Ishikawa (cell line): ENCODE results near the gene GPR153.

Experiments
- CREB1 ChIP-seq: IDR thresholded peaks from 2 replicates; pipeline ENCODE4 v1.6.1; 2012; ENCODE audit warnings: low read depth
- EP300 ChIP-seq: IDR thresholded peaks from 2 replicates; pipeline ENCODE4 v1.6.1; 2012; ENCODE audit warnings: borderline replicate concordance
- FOXM1 ChIP-seq: IDR thresholded peaks from 2 replicates; pipeline ENCODE4 v1.6.1; 2012; ENCODE audit warnings: low read depth, borderline replicate concordance
- MAX ChIP-seq: IDR thresholded peaks from 2 replicates; pipeline ENCODE4 v1.6.1; 2012
- RAD21 ChIP-seq: IDR thresholded peaks from 2 replicates; pipeline ENCODE4 v1.6.1; 2012; ENCODE audit warnings: low read depth
- REST ChIP-seq: IDR thresholded peaks from 2 replicates; pipeline ENCODE4 v1.6.1; 2012; ENCODE audit warnings: low read depth, mild to moderate bottlenecking
- TAF1 ChIP-seq: IDR thresholded peaks from 2 replicates; pipeline ENCODE4 v1.6.1; 2012; ENCODE audit warnings: low read depth, mild to moderate bottlenecking
- TCF12 ChIP-seq: IDR thresholded peaks from 2 replicates; pipeline ENCODE4 v1.6.1; 2012; ENCODE audit warnings: low read depth
- USF1 ChIP-seq: IDR thresholded peaks from 2 replicates; pipeline ENCODE4 v1.6.1; 2012
- YY1 ChIP-seq: IDR thresholded peaks from 2 replicates; pipeline ENCODE4 v1.6.1; 2012; ENCODE audit warnings: low read depth

- no peak for TF ChIP-seq MAX
- no peak for TF ChIP-seq RAD21
- no peak for TF ChIP-seq EP300
- TF ChIP-seq TCF12, result no peak
- TF ChIP-seq YY1, result no peak
- TF ChIP-seq REST, result no peak
- no peak for TF ChIP-seq CREB1
- TF ChIP-seq TAF1, result no peak
- no peak for TF ChIP-seq USF1
- TF ChIP-seq FOXM1, result no peak
Measured at GRCh38 chr1:6286266-6286665, 25.4 kb upstream of the GPR153 start.
